ENCODE measurements around the gene SNCA.

Gene SNCA

GRCh38 chr4:89813197-89813596, 23.8 kb downstream of the SNCA start:
- no peak for DNase-seq

- no peak for DNase-seq
Measured at GRCh38 chr4:89807441-89808140, 29.4 kb downstream of the SNCA start.

- DNase-seq, result no peak
Measured at GRCh38 chr4:89805297-89805696, 31.7 kb downstream of the SNCA start.

GRCh38 chr4:89803915-89804314, 33.0 kb downstream of the SNCA start:
- DNase-seq, result no peak

DNA sequence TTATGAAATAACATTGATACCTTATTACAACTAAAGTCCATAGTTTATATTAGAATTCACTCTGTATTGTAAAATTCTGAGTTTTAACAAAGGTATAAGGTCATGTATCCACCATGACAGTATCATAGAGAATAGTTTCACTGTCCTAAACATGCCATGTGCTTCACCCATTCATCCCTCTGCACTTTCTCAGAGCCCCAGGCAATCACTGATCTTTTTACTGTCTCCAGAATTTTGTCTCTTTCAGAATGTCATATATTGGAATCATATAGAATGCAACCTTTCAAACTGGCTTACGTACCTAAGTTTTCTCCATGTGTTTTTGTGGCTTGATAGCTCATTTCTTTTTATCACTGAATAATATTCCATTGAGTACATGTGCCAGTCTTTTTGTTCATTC, 33.9 kb downstream of the SNCA start:
- DNase-seq, result no peak

DNA sequence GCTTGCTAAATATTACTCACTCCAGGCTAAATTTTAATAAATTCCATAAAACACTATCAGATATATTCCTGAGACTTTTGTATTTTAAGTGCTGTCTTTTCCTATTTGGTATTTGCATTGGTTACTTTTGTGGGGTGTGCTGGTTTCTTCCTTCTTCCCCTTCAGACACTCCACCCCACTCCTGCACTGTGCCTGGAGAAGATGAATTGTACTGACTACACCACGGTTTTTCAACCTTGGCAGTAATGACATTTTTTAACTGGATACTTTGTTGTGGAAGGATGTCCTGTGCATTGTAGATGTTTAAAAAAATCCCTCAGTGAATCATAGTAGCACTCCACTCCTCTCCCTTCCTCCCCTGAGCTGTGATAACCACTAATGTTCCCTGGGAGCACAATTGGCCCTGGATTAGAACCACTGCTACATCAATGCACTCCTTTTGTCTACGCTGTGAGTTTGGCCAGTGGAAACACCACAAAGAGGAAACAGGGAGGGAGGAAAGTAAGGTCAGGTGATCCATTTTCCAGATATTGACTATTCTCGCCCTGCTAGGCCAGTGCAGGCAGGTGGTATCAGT, 36.3 kb downstream of the SNCA start:
- DNase-seq, result no peak

DNA sequence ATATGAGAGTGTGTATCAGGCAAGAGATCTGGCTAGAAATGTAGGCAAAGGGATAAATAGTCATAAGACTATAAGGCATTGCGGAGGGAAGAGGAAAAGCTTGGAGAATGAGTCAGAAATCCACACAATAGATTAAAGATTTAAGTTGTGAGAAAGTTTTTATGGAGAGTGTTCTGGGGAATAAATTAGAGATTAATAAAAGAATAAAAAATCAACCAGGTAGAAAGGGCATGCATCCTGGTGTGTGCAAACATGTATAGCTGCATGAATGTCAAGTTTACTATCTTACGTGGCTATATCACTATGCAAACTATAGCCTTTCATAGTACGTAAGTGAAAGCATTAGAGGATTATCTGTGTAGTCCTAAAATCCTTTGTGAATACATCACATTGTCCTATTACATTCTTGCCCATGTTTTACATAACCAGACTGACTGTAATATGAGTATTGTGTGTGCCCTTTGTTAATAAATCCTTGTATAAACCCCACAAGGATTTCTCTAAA, 36.9 kb downstream of the SNCA start:
- no peak for DNase-seq

DNA sequence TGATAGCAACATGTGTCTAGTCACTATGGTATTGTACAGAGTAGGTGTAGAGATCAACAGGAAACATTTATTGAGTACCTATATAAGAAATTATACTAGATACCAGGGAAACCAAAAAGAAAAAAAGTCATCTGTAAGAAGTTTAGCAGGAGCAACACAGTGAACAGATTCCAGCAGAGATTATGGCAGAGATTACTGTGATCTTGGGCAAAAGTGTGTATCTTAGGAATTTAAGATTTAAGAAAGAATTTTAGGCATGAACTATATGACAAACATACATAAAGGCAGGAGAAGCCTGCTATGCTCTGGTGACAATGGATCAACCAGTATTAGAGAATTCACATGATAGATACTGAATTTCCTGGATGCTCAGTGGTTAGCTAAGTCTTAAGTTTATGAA, 37.9 kb downstream of the SNCA start:
- no peak for DNase-seq

- DNase-seq, result no peak
Measured at GRCh38 chr4:89797117-89797516, 39.8 kb downstream of the SNCA start.

DNA sequence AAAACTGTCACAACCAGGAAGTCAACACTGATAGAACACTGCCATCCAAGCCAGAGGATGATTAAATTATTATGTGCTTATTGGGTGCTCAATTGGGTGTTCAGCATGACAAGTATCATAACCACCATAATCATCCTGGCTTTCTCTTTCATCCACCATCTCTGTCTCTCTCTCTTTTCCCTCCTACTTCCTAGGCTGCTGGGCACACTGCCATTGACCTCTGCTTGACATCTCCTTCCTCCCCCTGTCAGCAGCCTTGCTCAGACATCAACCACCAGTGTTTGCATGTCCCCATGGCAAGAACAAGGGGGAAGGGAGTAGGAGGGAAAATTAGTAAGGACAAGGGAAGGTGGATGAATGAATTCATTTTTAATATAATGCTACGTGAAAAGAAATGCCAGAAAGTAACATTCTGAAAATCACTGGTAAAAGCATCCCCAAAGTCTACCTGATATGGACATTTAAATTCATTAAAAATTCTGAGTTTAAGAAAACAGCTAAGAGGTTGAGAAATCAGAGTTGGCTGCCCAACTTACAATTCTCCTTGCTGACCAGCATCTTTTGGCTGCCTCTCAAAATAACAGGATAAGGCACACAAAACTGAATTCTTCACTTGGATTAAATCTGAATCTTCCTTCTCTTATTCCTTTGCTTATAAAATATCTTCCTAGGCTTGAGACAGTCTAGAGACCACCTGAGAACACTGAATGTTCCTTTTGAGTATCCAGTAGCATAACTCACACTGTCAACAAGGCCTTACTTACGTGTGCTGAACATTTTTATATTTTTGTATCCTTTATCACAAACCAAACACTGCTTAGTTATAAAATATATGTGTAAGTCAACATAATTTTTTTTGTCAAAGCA, 48.5 kb downstream of the SNCA start:
- no peak for DNase-seq

DNA sequence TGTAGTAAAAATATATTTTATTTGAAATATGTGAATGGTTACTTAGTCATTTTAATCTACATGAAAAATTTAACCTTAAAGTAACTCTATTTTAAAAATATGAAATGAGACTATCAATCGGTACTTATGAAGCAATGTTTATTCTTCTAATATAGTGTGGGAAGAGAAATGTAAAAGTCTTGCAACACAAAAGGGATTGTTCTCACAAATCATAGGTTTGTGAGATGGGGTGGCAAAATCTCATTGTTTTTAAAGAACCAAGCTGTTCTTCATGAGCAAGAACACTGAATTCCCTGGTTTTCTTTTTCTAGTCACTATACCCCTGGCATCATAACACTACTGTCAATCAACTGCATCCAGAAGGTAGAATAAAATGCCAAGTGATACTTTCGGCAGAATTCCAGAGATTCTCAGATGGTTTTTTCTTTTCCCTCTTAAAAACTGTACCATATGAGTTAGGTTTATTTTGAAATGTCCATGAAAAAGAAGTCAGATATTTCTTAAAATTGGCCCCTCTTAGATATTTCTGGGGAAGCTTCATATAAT, 52.2 kb downstream of the SNCA start:
- no peak for DNase-seq

GRCh38 chr4:89781321-89781720, 55.6 kb downstream of the SNCA start:
- DNase-seq, result no peak

- no peak for DNase-seq
Measured at GRCh38 chr4:89773805-89774204, 63.2 kb downstream of the SNCA start.

DNA sequence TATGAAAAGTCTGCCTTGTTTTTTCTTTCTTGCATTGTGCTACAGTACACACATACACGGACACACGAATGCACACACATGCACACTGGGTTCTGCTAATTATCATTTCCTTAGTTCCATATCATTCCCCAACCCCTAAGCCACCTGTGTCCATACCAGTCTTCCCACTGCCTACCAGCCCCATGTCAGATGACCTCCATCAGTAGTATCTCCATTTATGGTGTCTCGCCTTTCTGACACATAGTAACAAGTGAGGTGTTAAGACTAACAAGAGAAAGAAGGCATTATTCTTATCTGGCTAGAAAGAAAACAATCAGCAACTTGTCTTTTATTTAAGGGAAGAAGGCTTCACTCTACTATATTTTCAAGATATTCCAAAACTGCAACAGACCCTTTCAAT, 67.1 kb downstream of the SNCA start:
- DNase-seq, result no peak

DNA sequence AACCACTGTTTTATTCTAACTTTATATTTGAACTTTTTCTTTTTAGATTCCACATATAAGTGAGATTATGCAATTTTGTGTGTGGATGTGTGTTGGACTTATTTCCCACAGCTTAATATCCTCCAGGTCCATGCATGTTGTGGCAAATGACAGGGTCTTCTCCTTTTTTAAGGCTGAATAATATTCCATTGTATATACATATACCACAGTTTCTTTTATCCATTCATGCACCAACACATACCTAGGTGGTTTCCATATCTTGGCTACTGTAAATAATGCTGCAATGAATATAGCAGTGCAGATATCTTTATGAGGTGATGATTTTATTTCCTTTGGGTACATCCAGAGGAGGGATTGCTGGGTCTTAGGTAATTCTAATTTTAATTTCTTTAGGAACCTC, 69.0 kb downstream of the SNCA start:
- no peak for DNase-seq

DNA sequence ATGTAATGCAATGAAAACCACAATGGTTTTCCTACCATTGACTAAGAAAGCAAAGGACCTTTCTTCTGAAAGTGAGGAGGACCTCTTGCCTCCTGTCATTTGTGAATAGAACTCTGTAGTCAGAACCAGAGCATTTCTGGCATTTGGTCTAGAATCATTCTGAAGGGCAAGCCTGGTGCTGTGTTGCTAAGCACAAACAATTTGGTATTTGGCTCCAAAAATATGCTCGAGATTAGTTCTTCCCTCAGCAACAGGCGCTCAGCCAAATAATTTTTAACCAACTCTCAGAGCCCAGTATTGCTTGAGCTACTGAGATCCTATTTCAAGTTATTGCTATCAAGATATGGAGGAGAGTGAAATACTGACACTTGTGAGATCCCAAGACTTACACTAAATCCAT, 71.0 kb downstream of the SNCA start:
- no peak for DNase-seq

- no peak for DNase-seq
Measured at GRCh38 chr4:89765528-89765927, 71.4 kb downstream of the SNCA start.

GRCh38 chr4:89762311-89762710, 74.7 kb downstream of the SNCA start:
- no peak for DNase-seq

DNA sequence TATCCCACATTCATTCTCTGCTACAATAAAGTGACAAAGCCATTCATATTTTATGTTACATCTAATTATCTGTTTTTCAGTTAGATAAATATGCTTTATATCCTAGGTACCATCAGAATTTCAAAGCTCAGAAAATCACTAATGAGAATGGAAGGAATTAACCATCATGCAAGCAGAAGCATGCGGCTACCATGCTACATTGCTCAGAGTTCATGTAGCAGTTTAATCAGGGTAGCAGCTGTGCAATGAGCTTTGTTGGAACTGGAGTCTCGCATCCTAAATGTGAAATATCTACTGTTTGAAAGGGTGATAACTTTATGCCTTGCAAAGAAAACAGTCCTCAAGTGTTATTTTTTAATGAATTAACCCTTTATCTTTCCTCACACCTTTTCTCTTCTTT, 77.5 kb downstream of the SNCA start:
- DNase-seq, result no peak

GRCh38 chr4:89757154-89757719, 79.7 kb downstream of the SNCA start:
- no peak for DNase-seq

GRCh38 chr4:89755220-89755619, 81.7 kb downstream of the SNCA start:
- DNase-seq, result no peak

DNA sequence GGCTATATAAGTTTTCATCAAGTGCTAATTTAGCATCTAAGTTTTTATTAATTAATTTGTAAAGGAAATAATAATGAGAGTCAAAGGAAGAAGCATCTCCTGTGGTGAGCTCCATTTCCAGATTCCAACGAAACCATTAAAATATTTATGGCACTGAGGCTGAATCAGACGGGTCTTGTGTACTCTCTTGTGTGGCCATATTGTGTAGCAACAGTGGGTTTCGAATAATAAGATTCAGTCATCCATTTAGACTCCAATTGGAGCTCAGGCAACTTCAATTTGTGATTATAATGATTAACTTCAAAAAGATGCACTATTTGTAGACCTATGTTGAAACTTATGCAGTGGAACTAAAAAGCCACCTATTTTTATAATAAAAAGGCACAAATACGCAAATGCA, 82.4 kb downstream of the SNCA start:
- DNase-seq, result no peak

- DNase-seq, result no peak
Measured at GRCh38 chr4:89753601-89754066, 83.3 kb downstream of the SNCA start.

All from GF-D8 (cell line).